Large intestine (tissue), 3 donors: ENCODE data around the gene TP53I11. TPM values are rescaled to one million over a fixed set of nuclear protein-coding genes. Genes with fewer than 3 reads are reported as not detected.

Experiments used
- DNase-seq, 2 donors: peaks; one replicate each; pipeline versions ENCODE4 v3.0.0 to v3.0.0-alpha.2; 2013
- H3K27ac ChIP-seq: one replicate; pipeline ENCODE4 v1.5.1; 2013; ENCODE audit warnings: low read length
- H3K27me3 ChIP-seq: 2 replicates; pipeline ENCODE4 v1.6.1; 2013; ENCODE audit warnings: low read length; ENCODE audit not compliant: control insufficient read depth, insufficient read depth
- H3K36me3 ChIP-seq: 2 replicates; pipeline ENCODE4 v1.6.1; 2013; ENCODE audit warnings: low read length; ENCODE audit not compliant: control insufficient read depth, insufficient read depth
- H3K4me1 ChIP-seq: one replicate; pipeline ENCODE4 v1.6.1; 2013; ENCODE audit warnings: low read length; ENCODE audit not compliant: control insufficient read depth, insufficient read depth
- H3K4me3 ChIP-seq: one replicate; pipeline ENCODE4 v1.5.1; 2013; ENCODE audit warnings: low read length
- H3K9me3 ChIP-seq: one replicate; pipeline ENCODE4 v1.6.1; 2013; ENCODE audit warnings: mild to moderate bottlenecking, low read depth, low read length, moderate library complexity; ENCODE audit not compliant: control insufficient read depth
- WGBS: methylation state at CpG from one replicate; pipeline ENCODE4 v1.1.5; 2013; ENCODE audit warnings: low lambda C conversion rate; ENCODE audit not compliant: insufficient coverage; 5-methylcytosine and 5-hydroxymethylcytosine counted together
- polyA plus RNA-seq: library from polyadenylated mRNA; unstranded; fragments of 120-200 nt; gene quantifications from one replicate; pipeline ENCODE4 v1.2.1, GENCODE V29; 2013

TP53I11 gene
- polyA plus RNA-seq, 1 donor, result 59.4 TPM

GRCh38 chr11:44979543-44980399 is 29.1 kb upstream of the TP53I11 start:
- no peaks in the 10 kb centered on the region for H3K27me3 ChIP-seq
- H3K4me1 ChIP-seq, result peaks cover 42% of the 10 kb centered on the region
- no peaks in the 10 kb centered on the region for H3K36me3 ChIP-seq
- DNase-seq, result peak in 1 of 2 donors; percentile 40
- no CpG with 5 or more reads among the region's 24 CpGs for WGBS
- H3K4me3 ChIP-seq, result no peak overlapping the region
- H3K9me3 ChIP-seq, result no peaks in the 10 kb centered on the region
- H3K27ac ChIP-seq, result peak overlapping the region; percentile 61

DNA sequence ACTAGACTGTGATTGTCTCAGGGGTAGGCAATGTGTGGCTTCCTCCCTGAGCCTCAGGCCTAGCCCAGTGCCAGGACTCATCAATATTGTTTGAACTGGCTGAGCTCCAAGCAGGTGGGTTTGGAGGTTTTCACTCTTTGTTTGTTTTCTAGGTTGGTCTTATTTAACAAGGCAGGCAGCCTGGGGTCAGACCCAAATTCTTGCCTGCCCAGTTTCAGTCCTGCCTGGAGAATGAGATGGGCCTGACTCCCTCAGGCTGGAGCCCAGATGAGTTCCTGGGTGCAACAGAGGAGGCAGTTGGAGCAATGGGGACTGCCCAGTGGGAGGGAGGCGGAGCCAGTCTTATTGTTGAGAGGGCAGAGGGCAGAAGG is 28.3 kb upstream of the TP53I11 start:
- Histone ChIP-seq H3K27me3 (no peaks in the 10 kb centered on the region), H3K36me3 (no peaks in the 10 kb centered on the region), H3K4me1 (peaks cover 42% of the 10 kb centered on the region), H3K9me3 (no peaks in the 10 kb centered on the region), H3K27ac (peak overlapping the region; percentile 61), H3K4me3 (no peak overlapping the region)
- no CpG with 5 or more reads among the region's 1 CpG for WGBS
- peak in 1 of 2 donors; percentile 74 for DNase-seq

- no peak for DNase-seq
- Histone ChIP-seq H3K36me3 (no peaks in the 10 kb centered on the region), H3K4me3 (no peak overlapping the region), H3K4me1 (peaks cover 42% of the 10 kb centered on the region), H3K27me3 (no peaks in the 10 kb centered on the region), H3K9me3 (no peaks in the 10 kb centered on the region), H3K27ac (peak overlapping the region; percentile 61)
- WGBS, result 27% methylated on average over 2 of the region's 3 CpGs
Measured at GRCh38 chr11:44978274-44978960, 27.7 kb upstream of the TP53I11 start.

- no peaks in the 10 kb centered on the region for H3K9me3 ChIP-seq
- DNase-seq, result peak in 1 of 2 donors; percentile 68
- no CpG with 5 or more reads among the region's 9 CpGs for WGBS
- peak overlapping the region; percentile 61 for H3K27ac ChIP-seq
- no peak overlapping the region for H3K4me3 ChIP-seq
- H3K27me3 ChIP-seq, result no peaks in the 10 kb centered on the region
- peaks cover 42% of the 10 kb centered on the region for H3K4me1 ChIP-seq
- no peaks in the 10 kb centered on the region for H3K36me3 ChIP-seq
Measured at GRCh38 chr11:44977493-44977984, 26.9 kb upstream of the TP53I11 start.

- peak in 1 of 2 donors; percentile 54 for DNase-seq
- WGBS, result no CpG with 5 or more reads among the region's 5 CpGs
- no peak overlapping the region for H3K27ac ChIP-seq
- H3K9me3 ChIP-seq, result no peaks in the 10 kb centered on the region
- no peaks in the 10 kb centered on the region for H3K27me3 ChIP-seq
- H3K4me3 ChIP-seq, result no peak overlapping the region
- peaks cover 42% of the 10 kb centered on the region for H3K4me1 ChIP-seq
- H3K36me3 ChIP-seq, result no peaks in the 10 kb centered on the region
Measured at GRCh38 chr11:44976576-44976975, 25.9 kb upstream of the TP53I11 start.

DNA sequence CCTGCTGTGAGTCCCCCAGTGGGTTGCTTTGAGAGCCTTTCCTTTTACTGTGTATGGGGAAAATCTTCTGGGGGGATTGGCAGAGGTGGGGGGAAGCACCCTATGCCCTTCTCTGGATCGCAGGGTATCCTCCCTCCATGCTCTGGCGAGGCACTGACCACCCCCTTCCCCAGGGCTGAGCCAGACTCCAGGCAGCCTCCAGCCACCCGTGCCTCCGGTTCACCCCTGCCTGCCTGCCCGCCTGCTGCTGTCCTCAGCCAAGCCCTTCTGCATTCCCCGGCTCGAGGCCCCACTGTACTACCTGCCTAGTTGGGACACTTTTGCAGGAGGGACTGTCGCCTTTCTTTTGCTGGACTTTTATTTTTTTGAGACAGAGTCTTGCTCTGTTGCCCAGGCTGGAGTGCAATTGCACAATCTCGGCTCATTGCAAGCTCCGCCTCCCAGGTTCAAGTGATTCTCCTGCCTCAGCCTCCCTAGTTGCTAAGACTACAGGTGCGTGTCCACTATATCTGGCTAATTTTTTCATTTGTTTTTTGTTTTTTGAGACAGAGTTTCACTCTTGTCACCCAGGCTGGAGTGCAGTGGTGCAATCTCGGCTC is 23.8 kb upstream of the TP53I11 start:
- H3K4me1 ChIP-seq, result peaks cover 53% of the 10 kb centered on the region
- WGBS, result 93% methylated on average over 2 of the region's 12 CpGs
- H3K4me3 ChIP-seq, result no peak overlapping the region
- no peak for DNase-seq
- no peaks in the 10 kb centered on the region for H3K36me3 ChIP-seq
- H3K9me3 ChIP-seq, result no peaks in the 10 kb centered on the region
- no peaks in the 10 kb centered on the region for H3K27me3 ChIP-seq
- H3K27ac ChIP-seq, result no peak overlapping the region

DNA sequence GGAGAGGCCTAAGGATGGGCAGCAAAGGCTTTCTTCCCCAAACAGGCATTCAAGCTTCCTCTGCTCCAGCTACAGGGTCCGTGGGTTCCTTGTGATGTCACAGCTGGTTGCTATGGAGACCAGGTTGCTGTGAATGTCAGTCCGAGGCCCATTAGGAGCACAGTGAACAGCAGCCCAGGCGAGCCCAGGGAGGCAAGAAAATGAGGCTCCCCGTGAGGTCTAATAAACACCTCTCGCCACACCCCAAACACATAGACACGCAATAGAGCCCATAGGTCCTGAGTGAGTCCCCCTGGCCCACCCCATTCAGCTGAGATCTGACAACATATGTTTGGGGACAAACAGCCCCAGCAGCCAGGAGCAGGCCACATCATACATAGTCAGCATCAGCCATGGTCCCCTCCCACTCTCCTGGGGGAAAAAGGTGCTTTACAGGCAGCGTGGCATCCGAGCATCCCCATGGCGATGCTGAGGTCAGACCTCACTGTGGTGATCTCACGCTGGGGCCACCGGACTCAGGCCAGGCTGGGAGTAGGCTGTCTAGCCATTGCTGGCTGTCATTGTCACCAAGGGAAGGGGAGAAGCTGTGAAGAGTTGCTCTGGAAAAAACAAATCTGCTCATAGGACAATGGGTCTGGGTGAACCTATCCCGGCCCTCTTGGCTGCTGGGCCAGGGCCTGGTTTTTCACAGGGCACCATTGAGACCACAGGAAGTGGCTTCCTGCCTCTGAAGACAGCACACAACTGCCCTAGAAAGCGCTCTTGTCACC is 23.1 kb upstream of the TP53I11 start:
- Histone ChIP-seq H3K4me3 (no peak overlapping the region), H3K36me3 (no peaks in the 10 kb centered on the region), H3K4me1 (peaks cover 47% of the 10 kb centered on the region), H3K27ac (no peak overlapping the region), H3K9me3 (no peaks in the 10 kb centered on the region), H3K27me3 (no peaks in the 10 kb centered on the region)
- WGBS, result no CpG with 5 or more reads among the region's 13 CpGs
- no peak for DNase-seq

DNA sequence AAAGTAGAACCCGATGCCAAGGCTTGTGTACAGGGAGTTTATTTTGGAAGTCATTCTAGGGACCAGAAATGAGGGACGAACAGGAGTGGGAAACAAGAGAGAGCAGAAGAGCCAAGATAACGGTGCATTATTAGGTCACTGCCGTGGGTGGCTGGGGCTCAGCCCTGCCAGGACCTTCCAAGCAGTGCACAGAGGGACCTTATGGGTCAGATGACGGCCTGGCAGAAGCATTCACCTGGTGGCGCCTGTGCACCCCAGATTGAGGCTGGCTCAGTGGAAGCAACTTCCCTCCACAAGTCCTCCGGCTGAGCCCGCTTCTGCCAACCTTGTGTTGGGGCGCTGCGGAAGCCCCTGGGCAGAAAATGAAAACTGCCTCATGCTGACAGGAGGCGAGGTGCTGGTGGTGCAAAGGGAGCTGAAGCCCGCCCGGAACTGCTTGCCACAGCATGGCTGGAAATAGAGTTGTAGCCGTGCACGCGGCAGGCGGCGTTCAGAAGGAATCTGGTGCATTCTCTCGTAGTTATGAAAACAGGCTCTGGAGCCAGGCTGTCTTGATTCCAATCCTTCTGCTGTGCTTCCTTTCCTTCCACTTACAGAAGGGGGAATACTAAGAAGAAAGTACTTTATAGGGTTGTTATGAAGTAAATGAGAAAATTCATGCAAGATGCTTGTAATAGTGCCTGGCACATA is 22.2 kb upstream of the TP53I11 start:
- Histone ChIP-seq H3K9me3 (no peaks in the 10 kb centered on the region), H3K27ac (no peak overlapping the region), H3K4me3 (no peak overlapping the region), H3K27me3 (no peaks in the 10 kb centered on the region), H3K36me3 (no peaks in the 10 kb centered on the region), H3K4me1 (peaks cover 38% of the 10 kb centered on the region)
- DNase-seq, result no peak
- WGBS, result 100% methylated on average over 1 of the region's 19 CpGs

- DNase-seq, result peak in 1 of 2 donors; percentile 61
- H3K36me3 ChIP-seq, result no peaks in the 10 kb centered on the region
Measured at GRCh38 chr11:44971185-44971584, 20.5 kb upstream of the TP53I11 start.

More at GRCh38 chr11:44971185-44971584, 20.5 kb upstream of the TP53I11 start:
- H3K4me1 ChIP-seq, result peaks cover 21% of the 10 kb centered on the region
- whole genome bisulfite sequencing, result 40% methylated on average over 2 of the region's 10 CpGs
- H3K9me3 ChIP-seq, result no peaks in the 10 kb centered on the region
- no peaks in the 10 kb centered on the region for H3K27me3 ChIP-seq
- no peak overlapping the region for H3K27ac ChIP-seq
- H3K4me3 ChIP-seq, result no peak overlapping the region
